Epithelial cell of esophagus (primary cell): ENCODE data around the gene KIF13A.
"Not testable (repeated sequence)": the region's sequence is repeated elsewhere in the genome, so short reads cannot be mapped to it uniquely, and the experiment has no call there.

ENCODE experiments used
- DNase-seq: peaks from one replicate; pipeline ENCODE4 v3.0.0; 2010; ENCODE audit warnings: low read depth
- H3K4me3 ChIP-seq: 2 replicates; pipeline ENCODE4 v1.5.1; 2011; ENCODE audit warnings: mild to moderate bottlenecking, low read length, control low read depth
- TF ChIP-seq, protein P1 (sequence below): IDR thresholded peaks from 2 replicates; pipeline ENCODE4 v1.5.1; 2011; ENCODE audit warnings: low read depth, mild to moderate bottlenecking, low read length, control low read depth, inconsistent platforms; ENCODE audit not compliant: insufficient read depth; ENCODE audit errors: missing control alignments

KIF13A gene

DNA sequence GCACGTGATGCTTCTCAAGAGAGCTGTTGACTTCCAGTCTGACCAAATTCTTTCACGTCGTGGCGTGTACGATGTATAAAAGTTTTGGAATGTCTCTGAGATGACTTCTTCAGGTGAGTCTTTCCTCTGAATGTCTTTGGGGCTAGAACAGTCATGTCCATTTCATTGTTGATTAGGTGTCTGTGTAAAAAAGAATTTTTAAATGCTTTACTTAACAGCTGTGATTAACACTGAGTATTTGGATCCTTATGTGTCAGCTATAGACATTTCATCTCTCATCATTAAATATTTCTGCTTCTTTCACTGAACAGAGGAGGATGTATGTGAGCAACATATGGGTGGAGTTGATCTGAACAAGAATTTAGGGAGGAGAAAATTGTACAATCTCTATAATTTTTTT, 29.3 kb upstream of the KIF13A start:
- H3K4me3 ChIP-seq = no peak overlapping the region
- TF ChIP-seq, protein P1, sequence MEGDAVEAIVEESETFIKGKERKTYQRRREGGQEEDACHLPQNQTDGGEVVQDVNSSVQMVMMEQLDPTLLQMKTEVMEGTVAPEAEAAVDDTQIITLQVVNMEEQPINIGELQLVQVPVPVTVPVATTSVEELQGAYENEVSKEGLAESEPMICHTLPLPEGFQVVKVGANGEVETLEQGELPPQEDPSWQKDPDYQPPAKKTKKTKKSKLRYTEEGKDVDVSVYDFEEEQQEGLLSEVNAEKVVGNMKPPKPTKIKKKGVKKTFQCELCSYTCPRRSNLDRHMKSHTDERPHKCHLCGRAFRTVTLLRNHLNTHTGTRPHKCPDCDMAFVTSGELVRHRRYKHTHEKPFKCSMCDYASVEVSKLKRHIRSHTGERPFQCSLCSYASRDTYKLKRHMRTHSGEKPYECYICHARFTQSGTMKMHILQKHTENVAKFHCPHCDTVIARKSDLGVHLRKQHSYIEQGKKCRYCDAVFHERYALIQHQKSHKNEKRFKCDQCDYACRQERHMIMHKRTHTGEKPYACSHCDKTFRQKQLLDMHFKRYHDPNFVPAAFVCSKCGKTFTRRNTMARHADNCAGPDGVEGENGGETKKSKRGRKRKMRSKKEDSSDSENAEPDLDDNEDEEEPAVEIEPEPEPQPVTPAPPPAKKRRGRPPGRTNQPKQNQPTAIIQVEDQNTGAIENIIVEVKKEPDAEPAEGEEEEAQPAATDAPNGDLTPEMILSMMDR = no peak
- peak; percentile 98 for DNase-seq

DNA sequence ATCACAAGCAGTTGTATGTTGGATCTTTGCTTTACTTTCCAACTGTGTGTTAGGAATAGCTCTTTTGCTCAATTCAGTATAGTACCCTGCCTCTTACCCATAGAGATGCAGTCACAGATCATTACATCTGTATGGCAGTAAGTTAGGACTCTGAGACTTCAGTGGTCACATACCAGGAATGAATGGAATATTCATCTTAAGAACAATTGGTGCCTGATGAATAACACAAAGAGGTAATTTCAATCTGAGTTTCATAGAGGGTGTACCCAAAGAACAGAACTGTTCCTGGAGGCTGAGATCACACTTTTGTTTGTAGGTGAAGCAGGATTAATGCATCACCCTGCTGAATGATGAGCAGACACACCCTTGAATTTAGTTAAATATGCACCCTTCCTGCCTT, 28.7 kb upstream of the KIF13A start:
- H3K4me3 ChIP-seq = no peak overlapping the region
- DNase-seq = peak; percentile 95
- TF ChIP-seq, protein P1 = no peak

GRCh38 chr6:18011287-18011686, 23.9 kb upstream of the KIF13A start:
- TF ChIP-seq, protein P1 = no peak

DNA sequence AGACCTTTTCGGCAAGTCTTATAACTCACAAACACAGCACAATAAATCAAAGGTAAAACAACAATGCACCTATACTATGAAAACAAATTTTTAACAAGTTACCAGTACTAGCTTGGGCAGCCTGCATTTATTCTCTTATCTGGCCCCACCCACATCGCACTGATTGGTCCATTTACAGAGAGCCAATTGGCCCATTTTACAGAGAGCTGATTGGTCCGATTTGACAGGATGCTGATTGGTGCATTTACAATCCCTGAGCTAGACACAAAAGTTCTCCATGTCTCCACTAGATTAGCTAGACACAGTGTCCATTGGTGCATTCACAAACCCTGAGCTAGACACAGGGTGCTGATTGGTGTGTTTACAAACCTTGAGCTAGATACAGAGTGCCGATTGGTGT, 23.1 kb upstream of the KIF13A start:
- not testable (repeated sequence) for DNase-seq, H3K4me3 ChIP-seq

More at GRCh38 chr6:18011287-18011686, 23.9 kb upstream of the KIF13A start:
- no peak overlapping the region for H3K4me3 ChIP-seq
- no peak for DNase-seq

- TF ChIP-seq, protein P1 = no peak
- no peak overlapping the region for H3K4me3 ChIP-seq
- DNase-seq = no peak
Measured at GRCh38 chr6:18004256-18004985, 17.0 kb upstream of the KIF13A start.

DNA sequence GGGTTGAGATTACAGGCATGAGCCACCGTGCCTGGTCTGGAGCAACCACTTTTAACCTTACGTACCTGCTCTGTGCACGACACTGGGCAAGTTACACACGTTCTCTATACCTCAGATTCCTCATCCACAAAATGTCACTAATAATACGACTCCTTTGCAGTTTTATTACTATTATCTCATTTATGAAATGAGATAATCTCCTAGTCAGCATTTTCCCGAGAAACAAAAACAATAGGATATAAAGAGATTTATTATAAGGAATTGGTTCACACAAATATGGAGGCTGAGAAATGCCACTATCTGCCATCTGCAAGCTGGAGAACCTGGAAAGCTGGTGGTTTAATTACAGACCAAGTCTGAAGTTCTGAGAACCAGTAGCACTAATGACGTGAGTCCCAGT, 12.0 kb upstream of the KIF13A start:
- TF ChIP-seq, protein P1 = no peak
- H3K4me3 ChIP-seq = no peak overlapping the region
- no peak for DNase-seq

DNA sequence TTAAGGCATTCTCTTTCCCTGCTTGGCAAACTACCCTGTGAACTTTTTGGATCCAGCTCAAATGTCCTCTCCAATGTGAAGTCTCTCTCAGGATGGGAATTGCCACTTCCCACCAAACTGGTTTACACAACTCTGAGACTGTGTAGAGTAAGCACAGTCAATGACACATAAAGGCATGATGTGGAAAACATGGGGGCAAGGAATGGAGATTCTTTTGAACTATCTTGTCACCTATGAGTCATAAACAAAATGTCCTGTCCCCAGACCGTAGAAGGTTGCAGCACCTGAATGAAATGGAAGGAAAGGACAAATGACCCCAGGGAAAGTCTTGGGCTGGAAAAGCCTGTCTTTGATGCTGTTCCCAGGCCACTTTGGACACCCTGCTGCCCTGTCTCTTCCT, 11.0 kb upstream of the KIF13A start:
- DNase-seq = peak; percentile 73
- H3K4me3 ChIP-seq = no peak overlapping the region
- TF ChIP-seq, protein P1 = no peak
